GM21723 (cell line): Measurements from ENCODE around the gene SRGAP1.

Experiments
- ATAC-seq: cut with Tn5 transposase; IDR thresholded peaks from one replicate; pipeline ENCODE4 v1.9.1; 2021; ENCODE audit warnings: mild to moderate bottlenecking, moderate library complexity; ENCODE audit not compliant: unreplicated experiment

SRGAP1 gene

DNA sequence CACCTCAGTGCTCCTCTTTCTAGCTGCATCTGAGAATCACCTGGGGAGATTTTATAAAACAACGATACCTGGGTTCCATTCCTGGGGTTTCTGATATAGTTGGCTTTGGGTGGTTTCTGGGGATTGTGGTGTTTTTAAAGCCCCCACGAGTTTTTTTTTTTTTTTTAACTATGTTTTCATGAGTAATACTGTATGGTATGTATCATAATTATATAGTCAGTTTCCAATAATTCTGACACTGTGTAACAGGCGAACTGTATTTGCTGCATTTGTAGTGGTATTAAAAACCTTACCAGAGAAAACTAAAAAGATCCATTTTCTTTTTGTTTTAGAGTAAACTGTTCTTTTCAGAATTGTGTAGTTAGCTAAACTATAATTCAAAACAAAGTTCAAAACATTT is 84.9 kb downstream of the SRGAP1 start:
- ATAC-seq: no peak

DNA sequence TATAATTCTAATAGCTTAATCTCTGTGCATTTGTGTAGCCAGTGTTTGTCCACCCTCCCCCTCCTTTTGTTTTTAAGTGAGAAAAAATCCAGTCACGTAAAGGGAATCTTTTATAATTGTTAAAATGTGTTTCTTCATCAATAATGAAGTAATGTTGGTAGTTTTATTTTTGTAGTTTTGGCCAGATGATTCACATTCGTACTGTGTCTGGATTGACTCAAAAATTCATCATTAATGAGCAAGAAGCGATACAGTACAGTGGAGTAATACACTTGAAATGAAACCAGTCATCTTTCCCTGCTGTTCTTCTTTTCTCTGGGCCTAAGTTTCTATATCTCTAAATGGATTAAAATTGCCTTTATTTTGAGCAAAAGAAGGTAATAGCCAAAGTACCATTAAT is 86.5 kb downstream of the SRGAP1 start:
- ATAC-seq: no peak

DNA sequence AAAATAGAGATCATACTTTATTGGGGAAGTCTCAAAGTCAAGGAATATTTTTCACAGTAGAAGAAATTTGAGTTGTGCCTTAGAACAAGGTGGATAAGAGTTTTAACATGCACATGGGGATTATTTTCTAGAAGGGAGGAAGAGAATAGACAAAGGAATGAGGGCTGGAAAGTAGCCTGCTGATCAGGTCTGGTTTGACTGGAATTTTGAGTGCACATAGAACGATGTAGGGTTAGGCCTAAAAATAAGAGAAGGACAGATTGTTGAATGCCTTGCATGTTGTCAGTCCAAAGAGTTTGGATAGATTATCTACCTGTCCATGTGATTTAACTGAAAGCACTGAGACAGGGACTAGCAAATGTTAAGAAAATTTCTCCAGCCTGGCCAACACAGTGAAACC is 87.2 kb downstream of the SRGAP1 start:
- no peak for ATAC-seq

DNA sequence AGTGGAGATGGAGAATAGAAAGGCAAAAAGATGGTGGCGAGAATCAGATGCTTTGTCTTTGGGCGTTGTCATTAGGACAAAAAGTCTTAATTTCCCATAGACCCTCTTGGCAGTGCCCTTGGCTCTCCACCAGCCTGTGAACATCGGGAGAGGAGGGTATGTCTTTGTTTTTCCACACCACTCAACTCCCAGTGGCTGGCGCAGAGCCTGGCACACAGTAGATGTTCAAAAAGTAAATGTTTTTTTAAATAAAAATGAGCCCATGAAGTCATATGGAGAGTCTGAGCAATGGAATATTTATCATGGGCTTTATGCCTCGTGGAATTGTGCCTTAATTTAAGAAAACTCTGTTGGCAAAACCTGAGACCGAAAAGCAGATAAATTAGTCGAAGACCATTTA is 90.4 kb downstream of the SRGAP1 start:
- no peak for ATAC-seq

DNA sequence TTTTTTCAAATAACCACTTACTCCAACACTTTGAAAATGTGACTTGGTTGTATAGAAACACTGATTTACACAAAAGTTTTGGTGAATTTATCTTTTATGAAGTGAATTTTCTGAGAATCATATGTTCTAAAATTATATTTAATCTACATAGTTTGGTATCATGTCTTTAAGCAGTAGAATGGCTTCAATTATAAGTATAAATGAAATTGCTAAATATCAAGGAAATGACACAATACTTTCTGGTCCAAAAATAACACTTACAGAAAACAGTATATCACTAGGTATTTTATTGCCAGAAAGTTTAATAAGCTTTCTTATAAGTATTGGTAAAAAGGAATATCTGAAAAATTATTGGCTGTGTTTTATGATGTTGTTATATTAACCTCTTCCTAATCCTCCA is 90.9 kb downstream of the SRGAP1 start:
- ATAC-seq: no peak

DNA sequence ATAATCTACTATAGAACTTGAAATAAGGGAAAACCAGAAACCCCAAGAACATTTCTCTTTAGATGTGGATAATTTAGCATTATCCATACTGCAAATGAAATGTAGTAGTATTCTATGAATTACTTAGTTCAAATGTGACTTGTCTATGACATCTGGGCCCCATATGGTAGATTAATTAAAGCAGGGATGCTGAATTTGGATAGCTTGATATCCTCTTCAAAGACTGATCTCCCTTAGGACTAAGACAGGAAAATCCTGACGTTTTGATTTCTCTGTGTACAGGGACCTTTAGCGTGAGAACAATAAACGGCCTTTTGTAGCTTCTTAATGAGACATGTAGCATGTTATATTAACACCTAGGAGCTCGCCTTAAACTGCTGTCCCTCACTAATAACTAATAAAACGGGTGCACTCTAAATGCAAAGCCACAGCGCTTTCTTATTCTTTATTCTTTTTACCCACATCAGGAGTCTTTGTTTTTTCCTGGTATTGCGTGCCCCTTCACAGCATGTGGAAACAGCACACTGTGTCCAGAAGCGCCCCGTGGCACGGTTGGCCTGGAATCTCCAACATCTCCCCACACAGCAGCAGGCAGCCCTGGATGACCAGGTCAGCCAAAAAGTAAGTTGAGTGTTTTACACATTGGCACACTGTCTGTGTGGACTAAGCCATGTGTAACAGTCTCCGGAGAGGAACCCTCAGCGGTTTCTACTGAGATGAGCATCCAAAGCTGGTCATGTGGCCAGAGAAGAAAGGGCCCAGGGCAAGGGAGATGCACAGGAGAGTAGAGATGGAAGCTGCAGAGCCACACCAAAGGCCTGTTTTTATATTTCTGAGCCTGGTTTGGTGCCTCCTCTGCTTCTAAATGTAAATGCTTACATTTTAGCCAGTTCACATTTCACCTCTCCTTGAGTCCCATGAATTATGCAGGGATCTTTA is 93.1 kb downstream of the SRGAP1 start:
- no peak for ATAC-seq

DNA sequence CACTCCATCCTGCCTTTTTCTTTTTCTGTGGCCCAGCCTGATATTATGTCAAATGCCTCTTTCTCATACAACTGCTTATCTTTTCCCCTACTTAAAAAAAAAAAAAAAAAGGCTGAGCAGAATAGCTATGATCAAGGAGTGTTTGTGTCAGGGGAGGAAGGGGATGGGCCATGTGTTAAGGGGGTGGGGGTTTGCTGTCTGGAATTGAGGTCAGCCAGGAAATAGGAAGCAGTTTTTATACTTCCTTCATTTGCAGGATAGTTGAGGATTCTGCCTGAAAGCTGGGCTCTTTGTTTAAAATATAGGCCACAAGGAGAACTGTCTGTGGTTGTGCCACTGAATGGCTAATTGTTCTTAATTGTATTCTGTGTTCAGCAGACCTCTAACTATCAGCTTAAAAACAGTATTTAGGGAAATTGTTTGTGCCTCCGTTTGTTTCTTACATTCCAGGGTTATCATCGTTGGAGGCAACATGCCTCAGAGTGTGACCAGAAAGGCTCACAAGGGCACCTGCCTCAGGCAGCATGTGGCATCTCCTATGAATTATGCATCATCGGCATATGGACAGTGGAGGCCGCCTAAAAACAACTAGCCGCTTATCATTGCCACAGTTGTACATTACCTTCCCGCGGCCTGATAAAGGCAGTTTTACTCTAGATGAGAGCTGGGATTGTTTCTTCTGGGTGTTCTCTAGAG is 96.0 kb downstream of the SRGAP1 start:
- ATAC-seq: no peak

DNA sequence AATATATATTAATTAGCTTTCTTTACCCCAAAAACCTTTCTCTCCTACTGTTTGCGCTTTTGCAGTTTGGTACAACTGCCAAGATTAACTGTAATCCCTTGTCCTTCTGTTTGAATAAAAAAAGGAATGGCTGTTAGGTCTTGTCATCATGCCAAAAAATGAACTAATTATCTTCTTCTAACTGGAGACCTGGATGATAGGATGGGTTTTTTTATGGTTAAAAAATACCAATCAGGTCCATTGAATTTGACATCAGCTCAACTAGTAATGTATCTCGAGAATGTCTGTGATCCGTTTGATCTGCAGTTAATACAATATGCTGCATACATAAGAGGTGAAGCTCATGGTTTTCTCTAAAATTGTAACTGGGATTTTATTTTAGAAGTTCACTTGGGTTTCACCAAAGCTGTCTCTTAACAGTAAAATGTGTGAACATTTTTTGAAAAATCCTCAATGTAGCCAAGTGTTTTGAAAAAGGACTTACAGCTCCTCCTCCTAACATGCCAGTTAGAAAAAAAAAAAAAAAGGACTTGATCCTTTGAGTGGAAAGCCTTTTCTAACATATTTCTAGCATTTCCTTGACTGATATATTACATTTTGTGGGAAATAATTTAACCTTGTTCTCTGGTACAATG is 96.8 kb downstream of the SRGAP1 start:
- no peak for ATAC-seq

DNA sequence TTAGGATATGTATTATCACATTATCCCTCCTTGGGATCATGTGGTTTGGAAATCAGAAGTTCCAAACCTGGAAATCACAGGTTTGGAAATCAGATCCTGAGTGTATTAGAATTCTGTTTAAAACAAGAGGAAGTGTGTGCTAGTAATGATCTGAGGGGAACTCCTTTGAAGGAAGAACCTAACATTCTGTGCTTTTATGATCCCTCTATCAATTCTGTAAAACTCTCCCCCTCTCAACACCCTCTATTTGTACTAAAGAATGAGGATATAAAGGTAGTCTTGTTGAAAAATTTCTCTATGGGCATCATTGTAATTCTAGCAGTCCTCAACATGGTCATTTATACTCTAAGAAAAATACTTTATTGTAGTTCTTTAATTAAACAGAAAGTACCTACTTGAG is 97.4 kb downstream of the SRGAP1 start:
- no peak for ATAC-seq

DNA sequence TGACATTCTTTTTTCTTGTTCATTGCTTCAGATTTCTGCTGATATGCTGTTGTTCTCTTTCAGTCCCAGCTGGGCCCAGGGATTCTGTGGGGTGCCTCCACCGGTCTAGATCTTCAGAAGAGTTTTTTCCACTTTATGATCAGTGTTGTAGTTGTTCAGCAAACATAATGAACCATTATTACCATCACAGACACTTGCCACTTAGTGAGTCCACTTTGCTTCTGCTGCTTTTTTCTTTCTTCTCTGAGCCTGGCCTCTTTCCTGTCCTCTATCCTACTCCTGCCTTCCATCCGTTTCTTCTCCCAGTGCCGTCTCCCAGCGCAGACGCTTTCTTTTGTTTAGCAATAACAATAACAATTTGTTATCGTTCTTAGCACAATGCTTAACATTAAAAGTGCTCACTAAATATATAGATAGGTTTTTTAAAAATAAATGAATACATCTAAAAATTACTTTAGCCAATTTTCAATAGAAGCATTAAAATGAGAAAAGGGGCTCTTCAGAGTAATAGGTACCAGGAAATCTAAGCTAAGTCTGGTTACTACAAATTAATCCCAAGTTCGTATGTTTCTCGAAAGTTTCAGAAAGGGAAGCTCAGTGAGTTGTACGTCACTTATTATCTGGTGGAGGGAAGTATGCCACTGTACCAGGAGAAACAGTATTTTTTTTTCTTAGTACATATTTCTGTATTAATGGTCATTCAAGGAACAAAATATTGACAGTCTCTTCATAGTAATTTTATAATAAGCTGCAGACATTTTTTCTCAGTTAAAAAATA is 98.2 kb downstream of the SRGAP1 start:
- ATAC-seq: no peak

DNA sequence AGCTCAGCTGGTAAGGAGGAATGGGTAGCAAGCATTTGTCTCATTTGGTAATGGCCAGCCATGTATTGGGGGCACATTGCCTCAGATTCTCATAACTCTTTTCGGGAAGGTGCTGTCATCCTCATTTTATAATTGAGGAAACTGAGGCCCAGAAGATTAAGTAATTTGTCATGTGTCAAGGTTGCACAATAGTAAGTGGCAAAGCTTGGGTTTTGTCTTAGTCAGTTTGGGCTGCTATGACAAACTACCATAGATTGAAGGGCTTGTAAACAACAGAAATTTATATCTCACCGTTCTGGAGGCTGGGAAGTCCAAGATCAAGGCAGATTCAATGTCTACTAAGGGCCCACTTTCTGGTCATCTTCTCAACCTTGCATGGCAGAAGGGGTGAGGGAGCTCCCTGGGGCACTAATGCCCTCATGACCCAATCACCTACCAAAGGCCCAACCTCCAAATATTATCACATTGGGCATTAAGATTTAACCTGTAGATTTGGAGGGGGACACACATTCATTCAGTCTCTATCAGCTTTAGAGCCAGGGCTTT is 99.6 kb downstream of the SRGAP1 start:
- ATAC-seq: no peak

DNA sequence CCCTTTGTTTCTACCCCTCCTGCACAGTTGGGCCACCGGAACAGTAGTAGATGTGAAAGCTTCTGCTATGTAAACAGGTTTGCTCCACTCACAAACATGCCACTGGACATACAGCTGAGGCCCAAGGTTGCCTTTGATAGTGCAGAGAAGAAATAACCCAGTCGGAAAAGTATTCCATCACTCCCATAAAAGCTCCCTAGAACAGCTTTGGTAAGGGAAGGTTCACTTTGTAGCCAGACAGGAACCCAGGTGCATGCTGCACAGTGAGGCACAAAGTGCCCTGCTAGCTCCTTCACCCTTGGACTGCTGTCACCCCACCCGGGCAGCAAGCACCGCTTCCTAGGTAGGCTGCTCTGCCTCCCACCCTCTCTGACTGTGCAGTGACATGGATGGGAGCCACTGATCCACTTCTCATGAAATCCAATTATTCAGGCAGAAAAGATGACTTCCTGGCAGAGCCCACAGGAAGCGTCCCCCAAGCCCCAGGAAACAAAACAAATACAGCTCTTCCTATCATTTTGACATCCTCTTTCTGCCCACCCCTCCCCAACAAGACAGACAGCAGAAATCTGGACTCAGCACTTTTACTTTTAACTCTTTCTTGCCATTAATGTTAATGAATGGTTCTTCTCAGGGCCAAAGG is 100.2 kb downstream of the SRGAP1 start:
- ATAC-seq: no peak

DNA sequence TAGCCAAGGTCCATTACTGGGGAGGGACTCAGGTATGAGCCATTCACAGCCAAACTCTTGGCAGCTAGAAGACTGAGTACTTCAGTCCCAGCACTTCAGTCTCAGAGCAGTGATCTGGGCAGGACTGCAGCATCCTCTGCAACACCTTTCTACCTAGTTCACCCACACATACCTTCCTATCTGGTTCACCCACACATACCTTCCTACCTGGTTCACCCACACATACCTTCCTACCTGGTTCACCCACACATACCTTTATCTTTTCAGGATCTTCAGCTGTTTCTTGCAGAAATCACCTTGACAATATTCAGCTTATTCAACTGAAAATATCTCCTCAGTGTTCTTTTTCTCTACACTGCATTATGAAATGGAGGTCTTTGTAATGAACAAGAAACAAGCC is 101.3 kb downstream of the SRGAP1 start:
- no peak for ATAC-seq

DNA sequence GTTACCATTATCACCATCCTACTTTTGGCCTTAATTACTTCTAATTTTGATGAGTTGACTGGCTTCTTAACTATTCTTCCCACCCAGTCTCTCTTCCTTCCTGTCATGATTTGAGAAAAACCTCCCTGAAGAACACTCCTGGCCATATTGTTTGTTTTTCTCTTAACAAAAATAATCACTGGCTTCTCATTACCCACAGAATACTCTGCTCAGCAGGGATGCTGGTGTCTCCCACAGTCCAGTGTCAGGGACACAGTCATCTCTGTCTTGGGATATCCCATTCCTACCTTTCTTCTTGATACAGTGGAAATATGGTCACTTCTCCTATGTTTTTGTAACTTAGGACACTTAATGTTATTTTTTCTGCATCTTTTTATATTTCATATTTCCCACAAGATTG is 103.7 kb downstream of the SRGAP1 start:
- ATAC-seq: no peak

DNA sequence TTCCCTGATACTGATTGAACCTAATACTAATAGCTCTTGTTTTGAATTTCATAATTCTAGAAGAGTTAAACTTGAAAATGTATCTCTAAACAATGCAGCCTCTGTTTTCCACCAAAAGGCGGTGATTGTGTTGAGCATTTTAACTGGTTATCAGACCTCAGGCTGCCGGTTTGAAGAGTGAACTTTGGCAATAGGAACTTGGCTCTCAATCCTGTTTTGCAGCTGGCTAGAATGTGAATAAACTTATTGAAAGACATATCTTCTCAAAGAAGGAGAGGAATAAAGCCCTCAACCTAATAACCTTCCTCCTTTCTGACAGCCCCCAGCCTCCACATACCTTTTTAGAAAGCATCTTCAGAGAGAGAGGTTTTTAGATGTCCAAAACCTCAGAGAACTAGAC is 105.4 kb downstream of the SRGAP1 start:
- no peak for ATAC-seq

DNA sequence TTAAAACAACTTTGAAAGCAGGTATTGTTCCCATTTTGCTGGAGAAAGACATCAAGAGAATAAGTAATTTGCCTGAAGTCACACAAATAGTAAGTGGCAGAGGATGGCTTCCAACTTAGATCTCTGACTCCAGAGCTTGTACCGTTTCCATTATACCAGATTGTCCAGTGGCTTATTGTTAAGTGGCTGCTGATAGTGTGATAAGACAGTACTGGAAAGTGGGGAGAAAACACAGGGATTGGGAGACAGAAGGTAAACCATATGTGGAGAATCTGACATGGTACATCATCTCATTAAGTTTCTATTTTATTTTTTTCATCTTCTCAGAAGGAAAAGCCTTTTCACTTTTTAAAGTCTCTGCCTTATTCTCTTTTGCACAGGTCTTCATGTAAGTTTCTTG is 108.5 kb downstream of the SRGAP1 start:
- no peak for ATAC-seq

DNA sequence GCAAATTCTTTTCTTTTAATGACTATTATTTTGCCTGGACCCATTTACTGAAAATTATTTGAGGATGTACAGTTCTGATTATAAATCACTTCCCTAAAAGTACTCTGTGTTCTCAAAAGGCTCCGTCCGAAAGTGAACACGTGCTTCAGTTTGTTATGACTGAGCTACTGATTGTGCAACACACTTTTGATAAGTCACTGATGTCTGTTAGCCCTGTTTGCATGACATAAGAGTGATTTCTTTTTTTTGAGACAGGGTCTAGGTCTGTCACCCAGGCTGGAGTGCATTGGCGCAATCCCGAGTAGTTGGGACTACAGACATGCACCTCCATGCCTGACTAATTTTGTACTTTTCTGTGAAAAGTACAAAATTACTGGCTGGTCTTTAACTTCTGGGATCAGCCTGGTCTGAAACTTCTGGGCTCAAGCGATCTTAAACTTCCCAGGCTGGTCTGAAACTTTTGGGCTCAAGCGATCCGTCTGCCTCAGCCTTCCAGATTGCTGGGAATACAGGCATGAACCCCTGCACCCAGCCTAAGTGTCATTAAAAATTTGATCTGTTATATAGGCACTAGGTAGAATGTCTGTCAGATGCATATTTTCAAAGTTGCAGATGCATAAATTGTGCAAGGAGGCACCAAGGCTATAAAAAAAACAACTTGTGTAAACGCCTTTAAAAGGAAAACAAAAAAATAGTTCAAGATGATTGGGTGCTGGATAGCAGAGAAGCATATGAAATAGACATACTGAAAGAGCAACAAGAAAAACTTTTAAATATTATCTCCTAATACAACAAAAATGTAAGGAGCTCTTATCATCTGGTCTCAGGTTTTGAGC is 111.5 kb downstream of the SRGAP1 start:
- ATAC-seq: no peak

DNA sequence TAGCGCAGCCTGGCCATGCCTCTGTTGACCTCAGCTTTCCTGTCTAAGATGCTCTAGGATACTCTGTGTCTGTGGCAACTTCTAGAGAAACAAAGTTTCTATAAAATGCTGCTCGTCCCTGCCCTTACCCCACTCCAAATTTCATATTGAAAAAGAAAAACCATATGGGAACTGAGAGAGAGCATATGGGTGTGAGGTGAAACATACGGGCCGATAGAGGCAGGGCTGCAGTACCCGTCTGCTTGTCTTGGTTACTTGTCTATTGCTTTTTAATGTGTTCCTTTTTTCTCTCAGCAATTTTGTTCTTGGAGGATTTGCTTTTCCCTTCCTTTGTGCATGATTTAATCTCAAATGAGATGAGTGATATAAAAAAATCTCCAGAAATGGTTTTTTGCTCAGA is 113.0 kb downstream of the SRGAP1 start:
- no peak for ATAC-seq

DNA sequence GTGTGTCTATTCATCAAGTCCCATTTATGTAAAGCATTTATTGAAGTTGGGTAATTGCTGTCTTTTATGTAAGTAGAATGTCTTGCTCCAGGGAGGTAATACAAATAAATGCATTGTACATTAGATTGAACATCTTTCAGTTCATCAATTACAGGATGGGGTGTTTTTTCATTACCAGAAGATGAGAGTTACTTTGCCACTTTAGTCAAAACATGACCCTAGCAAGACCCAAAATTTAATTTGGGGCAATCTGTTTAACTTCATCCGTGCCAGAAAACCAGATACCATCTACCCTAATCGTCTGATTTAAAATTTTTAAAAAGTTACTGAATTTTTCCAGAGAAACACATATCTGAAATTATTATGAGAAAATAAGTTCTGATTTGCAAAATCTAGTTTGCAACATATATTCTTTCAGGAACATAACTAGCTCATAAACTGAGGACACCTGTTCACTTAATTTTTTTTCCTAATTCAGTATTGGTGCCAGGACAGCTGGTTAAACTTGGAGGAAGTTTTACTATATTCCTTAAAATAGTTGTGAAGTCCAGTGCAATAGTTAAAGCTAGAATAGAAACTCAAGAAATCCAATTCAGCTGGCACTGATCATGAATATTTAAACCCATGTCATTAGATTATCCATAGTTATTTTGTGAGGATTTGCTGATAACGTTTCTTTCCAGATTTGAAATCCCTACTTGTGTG is 114.5 kb downstream of the SRGAP1 start:
- ATAC-seq: no peak
